CD4-positive, alpha-beta T cell treated with Interleukin-17A for 1 hour (primary cell): ENCODE results near the gene TMEM106C.

Experiments used
- DNase-seq: peaks from one replicate; pipeline ENCODE4 v3.0.0-alpha.2; 2020

TMEM106C gene

DNA sequence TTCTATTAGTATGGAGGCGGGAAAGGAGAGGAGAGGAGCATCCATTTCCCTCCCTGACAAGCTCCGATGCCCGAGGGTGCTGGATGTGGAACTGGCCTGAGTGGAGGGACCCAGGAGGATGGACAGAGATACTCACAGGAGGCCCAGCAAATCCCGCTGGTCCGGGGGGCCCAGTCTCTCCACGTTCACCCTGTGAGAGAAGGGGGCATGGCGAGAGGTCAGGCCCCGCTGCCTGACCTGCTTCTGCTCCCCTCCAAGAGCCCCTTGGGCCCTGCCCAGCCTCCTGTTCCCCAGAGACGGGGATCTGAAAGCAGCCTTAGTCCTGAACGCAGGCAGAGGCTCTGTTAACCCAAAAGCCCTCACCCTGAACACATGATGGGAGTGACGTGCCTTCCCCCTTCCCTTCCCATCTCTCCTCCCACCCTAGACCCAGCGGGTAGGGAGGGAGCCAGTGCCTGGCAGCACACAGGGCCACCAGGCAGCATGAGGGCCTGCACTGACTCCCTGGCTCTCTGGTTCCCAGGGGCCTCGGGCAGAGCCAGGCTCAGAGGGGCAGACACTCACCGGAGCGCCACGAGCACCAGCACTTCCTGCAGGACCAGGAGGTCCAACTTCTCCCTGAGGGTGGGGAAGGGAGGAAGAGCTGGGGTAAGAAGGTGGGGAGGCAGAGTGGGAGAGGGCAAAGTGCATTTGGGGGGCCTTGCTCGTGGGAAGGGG is 17.5 kb downstream of the TMEM106C start:
- no peak for DNase-seq

DNA sequence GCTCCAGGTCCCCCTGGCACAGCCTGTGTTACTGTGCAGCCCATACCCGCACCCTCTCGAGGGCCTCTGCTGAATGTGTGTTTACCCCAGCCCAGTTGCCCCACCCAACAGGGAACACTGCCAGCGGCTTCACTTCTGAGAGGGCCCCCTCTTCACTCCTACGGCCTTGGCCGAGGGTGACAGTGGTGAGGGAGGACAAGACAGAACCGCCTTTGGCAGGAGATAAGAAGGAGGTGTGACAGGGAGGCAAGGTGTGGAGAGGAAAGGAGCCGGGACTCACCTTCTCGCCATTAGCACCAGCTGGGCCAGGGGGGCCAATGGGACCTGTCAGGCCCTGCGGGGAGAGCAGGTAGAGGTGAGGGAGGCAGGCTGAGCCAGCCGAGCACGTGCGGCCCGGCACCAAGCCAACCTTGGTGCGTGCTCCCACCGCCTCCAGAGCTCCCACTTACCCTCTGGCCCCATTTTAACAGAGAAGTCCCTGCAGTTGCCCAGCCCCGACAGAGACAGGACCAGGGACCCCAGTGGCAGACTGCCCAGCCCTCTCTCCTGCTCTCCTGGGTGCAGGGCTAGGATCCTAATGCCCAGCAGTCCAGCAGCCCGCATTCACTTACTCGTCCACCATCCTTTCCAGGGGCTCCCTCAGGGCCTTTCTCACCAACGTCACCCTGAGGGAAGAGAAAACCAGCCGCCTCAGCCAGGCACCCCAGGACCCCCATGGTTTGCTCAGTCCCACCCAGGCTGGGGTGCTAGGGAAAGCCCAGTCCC is 18.3 kb downstream of the TMEM106C start:
- no peak for DNase-seq

DNA sequence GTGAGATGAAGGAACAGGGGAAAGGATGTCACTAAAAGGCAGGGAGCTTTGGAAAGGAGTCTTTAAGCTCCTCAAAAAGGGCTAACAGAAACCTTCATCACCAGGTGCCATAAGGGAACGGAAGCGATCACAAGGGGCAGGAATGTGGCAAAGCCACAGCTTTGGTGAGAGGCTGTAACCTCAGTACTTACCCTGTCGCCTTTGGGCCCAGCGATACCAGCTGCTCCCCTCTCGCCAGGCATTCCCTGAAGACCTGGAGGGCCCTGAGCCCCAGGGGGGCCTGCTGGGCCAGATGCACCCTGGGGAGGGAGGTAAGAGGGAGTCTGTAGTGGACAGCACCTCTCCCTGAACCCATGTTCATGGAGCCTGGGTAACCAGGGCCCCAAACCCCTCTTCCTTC is 18.9 kb downstream of the TMEM106C start:
- no peak for DNase-seq

DNA sequence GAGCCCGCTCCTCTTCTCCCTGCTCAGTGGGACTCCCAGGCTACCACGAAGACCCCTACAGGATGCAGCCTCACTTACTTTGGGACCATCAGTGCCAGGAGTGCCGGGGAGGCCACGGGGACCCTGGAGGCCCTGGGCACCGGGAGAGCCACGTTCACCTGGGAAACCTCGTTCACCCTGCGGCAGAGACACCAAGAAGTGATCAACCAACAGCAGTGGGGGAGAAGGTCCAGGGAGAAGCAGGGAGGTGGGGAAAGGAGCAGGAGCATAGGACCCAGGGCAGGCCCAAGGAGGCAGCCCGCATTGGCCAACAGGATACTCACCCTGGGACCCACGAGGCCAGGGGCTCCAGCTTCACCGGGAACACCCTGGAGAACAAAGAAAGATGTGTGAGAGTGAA is 19.4 kb downstream of the TMEM106C start:
- no peak for DNase-seq

DNA sequence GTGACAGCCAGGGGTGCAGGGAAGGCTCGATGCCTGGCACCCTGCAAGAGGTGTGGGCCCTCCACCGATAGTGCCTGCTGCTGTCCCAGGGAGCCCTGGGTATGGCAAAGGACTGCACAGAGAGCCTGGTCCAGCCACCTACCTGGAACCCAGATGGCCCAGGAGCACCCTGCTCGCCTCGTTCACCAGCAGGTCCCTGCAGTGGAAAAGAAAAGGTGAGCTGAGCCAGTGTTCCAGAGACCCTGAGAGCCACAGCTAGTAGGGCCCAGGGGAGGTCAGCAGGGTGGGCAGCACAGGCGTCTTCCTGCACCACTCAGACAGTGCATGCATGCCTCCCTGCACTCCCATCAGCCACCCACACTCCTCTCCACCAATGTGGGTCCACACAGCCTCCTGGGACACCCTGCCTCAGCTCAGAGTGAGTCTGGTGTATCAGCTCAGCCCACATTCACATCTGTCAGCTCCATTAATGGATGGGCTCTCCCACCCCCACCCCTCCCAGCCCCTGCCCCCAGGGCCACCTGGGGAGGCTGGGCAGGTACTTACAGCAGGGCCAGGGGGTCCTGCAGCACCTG is 20.2 kb downstream of the TMEM106C start:
- DNase-seq: no peak

DNA sequence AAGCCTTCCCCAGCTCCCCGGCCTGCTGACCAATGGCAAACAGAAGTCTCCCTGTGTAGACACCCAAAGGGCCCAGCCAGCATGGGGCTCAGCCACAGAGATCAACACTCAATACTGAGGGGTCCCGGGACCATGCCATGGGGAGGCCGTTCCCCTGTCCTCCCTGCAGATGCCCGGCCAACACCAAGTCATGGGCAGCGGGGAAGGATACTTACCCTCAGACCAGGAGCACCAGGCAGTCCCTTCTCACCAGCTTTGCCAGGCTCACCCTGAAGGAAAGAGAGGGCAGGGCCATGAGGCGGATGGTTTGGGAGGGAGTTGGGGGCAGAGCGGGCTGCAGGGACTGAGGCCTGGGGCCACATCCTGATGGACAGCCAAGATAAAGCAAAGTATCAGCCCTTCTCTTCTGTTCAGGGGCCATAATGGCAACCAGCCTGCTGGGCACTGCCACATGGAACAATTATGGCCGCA is 21.0 kb downstream of the TMEM106C start:
- DNase-seq: no peak

DNA sequence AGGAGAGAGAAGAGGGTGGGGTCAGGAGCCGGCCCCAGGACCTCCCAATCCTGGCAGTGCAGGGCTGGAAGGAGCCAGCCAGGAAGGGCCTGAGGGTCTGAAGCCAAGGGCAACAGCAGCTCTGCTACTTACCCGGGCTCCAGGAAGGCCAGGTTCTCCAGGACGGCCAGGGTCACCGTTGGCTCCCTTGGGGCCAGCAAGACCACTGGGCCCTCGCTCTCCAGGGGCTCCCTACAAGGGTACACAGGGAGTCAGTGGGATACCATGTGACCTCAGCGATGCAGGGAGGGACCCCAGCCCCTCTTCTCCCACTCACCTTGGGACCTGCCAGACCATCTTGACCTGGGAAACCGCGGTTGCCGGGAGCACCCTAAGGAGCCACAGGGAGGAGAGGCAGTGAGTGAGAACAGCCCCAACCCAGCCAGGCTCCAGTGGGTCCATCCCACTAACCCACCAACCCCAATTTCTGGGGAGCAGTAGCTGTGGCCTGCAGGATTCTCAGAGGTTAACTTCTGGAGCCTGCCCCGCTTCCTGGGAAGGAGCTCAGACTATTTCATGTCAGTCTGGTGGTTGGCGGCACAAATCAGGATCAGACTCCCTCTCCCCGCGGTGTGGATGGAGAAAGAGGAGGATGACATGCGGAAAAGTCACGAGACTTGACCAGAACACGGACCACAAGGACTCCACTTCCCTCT is 22.3 kb downstream of the TMEM106C start:
- no peak for DNase-seq

DNA sequence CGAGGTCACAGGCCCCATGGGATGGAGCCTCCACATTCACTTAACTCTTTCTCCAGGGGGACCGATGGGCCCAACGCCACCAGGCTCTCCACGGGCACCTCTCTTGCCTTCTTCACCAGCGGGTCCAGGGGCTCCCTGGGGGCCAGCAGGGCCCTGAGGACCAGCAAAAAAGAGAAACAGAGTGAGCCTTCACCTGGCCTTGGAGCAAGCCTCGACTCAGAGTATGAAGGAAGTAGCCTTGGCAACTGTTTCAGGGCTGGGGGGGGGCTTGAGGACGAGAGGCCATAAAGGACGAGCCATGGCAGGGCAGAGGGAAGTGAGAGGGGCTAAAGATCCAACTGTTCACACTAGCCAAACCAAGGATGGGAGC is 22.9 kb downstream of the TMEM106C start:
- no peak for DNase-seq

DNA sequence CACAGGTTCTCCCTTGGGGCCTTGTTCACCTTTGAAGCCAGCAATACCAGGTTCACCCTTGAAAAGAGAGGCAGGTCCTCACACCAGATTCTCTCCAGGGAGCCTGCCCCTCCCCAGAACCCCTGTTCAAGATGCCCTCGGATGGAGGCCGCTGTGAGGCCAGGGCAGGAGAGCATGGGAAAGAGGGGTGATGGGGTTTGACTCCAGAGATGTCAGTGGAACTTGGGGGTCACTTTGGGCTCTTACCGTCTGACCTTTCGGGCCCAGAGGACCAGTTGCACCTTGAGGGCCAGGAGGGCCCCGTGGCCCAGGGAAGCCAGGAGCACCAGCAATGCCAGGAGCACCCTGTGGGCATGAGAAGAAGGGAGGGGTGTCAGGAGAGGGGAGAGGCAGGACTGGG is 23.4 kb downstream of the TMEM106C start:
- no peak for DNase-seq

DNA sequence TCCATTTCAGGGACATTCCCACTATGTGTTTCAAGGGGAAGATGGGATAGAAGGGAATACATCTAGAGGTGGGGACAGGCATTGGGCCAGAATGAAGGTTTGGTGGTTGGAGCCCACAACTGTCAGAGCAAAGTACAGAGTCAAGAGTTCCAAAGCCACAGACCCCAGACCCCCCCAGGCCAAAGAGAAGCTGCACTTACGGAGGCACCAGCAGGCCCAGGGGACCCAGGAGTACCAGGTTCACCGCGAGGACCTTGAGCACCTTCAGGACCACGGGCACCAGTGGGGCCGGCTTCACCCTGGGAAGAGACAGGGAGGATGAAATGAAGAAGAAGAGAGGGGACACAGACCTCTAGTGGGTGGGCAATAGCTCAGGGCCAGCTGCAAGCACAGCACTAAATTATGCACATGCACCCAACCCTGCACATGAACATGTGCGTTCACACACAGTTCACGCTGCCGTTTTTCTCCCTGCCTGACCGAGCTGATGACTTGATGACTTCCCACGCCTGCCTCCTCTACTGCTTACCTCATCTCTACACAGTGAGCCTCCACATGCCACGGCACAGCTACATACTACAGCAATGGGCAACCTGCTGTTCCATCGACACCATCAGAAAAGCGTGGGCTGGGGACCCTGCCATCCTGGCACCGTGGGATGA is 24.1 kb downstream of the TMEM106C start:
- DNase-seq: no peak

DNA sequence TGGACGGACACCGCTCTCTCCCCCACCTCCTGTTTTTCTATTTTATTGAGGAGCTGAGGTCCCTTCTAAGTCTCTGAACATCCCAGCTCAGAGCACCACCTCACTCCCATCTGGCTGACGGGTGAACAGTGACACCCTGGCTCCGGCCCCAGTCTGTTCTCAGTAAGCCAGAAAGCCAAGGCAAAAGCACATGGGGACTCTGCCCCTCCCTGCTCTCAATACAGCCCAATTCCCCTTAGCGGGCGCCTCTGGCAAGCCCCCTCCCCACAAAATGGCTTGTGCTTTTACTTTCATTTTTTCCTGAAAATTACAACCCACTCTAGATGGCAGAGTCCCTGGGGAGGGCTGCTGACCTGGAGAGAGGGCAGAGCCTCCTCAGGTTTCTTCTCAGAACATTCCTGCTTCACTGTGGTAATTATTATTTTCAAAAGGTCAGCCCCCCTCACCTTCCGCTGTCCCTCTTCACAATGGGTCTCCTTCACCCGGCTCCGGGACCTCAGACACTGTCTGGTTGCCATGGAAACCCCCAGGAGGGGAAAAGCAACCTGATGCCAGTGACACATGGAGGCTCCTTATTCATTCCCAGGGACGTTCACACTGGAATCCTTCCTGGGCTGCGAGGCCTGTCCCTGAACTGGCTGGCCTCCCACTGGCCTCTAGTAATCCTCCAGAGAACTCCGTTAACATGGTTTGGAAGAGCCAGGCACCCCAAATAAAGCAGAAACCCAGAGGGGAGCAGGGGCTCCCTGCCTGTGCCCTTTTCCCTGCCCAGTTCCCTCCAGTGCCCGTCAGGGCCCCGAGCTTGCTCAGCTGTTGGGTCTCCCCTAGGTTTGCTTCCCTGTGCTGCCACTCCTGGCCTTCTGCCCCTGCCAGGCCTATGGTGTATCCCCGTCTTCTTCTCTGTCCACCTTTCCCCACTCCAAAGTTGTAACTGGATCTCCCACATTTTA is 25.0 kb downstream of the TMEM106C start:
- no peak for DNase-seq

DNA sequence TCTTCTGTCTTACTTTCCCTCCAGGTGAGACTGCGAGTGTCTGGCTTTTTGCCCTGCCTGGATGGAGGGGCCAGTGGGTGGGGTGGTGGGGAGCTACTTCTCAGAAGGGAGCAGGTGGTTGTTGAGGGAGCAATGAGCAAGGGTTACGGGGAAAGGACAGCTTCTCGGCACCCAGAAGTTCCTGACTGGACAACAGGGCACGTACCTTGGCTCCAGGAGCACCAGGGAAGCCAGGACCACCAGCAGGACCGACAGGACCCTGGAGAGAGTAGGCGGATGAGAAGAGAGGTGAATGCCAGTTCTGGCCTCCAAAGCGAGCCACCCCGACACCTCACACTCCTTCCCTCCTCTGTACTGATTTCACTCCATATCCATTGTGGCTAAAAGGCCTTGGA is 25.6 kb downstream of the TMEM106C start:
- no peak for DNase-seq

DNA sequence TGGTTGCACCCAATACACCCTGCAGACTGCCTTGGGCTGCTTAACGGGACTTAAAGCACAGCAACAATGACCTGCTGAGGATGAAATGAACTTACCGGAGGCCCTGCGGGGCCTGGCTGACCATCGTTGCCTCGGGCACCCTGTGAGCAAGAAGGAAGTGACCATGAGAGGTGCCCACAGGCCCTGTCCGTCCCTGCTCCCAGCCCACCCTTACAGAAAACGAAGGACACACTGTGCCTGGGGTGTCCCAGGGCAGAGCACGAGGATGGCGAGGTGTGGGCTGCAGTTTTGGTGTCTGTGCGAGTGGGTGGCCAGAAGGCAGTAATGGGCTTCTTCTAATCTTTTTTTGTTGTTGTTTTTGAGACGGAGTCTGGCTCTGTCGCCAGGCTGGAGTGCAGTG is 26.3 kb downstream of the TMEM106C start:
- no peak for DNase-seq

DNA sequence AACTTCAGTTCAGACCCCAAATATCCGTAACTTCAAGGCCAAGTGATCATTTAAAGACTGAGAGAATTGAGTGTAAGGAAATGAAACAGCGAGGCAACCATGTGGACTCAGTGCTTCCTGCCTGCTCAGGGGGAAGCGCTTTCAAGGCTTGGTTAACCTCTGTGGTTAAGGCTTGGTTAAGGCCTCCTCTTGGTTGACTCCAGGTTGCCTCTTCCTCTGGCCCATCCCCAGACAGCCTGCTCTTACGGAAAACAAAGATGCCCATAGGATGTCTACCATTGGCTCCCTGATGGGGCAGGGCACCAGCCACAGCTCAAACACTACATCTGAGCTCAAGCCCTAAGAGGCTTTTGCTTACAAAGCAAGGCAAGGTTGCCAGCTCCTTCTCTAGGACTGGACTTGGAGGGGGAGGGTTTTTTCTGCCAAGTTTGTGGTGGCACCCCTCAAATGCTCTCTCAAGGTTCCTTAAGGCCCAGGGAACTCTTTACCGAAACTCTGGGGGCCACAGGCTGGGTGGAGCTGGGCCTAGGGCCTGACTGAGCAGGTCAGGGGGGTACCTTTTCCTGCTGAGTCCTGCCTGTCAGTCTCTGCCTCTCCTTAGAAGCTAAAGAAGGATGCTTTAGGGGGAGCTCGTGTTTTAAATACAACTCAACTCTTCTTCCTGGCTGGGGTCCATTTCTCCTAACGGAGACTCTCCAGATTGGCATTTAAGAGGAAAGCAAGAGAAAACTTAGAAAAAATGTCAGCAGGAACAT is 27.1 kb downstream of the TMEM106C start:
- peak; percentile 68 for DNase-seq

DNA sequence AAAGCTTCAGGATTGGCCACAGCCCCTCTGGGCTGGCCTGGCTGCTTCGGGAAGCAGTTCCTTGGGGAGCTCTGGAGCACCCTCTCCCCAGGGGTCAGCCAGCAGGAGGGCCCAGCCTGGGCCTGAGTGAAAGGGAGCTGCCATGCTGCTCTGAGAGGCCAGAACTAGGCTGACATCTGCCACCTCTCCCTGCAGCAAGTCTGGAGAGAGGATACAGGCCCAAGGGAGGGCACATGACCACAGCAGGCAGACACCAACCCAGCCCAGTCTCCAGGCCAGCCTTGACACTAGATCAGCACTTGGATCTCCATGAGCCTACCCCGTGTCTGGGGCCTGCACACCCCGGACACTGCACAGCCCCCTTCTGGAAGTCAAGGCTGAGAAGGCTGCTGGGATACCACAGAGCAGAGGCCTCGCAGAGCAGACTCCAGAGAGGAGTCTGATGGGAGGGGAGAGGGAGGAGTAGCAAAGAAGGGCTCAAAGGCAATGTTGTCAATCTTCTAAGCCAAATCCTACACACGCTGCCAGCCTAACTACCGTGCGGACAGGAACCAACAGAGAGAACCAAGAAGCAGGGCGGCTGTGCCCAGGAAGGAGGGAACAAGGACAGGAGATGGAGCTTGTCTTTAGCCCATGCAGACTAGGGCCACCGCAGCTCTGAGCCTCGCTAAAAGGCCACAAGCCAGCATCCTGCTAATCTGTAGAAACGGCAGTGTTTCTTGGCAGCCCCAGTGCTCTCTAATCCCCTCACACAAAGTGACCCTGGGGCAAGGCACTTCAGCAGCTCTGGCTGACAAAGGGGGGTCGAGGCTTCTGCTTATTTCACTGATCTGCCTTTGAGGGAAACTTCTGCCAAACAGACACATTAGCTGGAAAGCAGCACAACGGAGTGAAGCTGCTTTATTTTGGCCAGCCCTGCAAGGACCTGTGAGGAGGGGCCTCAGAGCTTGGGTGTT is 28.0 kb downstream of the TMEM106C start:
- no peak for DNase-seq

DNA sequence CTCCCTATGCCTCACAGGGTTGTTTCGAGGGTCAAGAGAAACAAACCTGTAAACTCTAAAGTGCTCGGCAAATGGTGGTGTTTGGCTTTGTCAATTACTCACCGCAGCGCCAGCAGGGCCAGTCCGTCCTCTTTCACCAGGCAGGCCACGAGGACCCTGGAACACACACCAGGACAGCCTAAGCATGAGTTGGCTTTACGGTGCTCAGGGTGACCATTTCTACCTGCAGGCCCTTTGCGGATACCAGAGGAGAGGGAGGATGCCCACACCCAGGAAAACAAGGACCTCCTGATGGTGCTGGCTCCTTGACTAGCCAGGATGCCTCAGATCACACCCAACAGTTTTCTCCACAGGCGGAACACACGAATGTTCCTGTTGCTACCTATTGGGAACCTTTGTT is 29.4 kb downstream of the TMEM106C start:
- no peak for DNase-seq

DNA sequence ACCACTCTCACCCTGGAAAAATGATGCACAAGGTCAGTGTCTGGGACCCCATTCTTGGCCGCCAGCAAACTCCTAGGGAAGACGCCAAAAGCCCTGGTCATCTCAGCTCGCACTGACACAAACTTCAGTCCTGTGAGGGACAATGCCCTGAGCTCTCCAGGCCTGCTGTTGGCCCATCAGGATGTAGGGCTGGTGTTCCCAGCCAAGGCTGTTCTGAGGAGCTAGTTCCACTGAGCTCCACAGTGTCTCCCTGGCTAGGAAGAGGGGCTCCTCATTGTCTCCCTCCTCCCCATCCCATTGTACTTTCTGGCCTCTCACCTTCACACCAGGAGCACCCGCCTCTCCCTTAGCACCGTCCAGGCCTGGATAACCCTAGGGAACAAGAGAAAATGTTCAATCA is 30.1 kb downstream of the TMEM106C start:
- no peak for DNase-seq

DNA sequence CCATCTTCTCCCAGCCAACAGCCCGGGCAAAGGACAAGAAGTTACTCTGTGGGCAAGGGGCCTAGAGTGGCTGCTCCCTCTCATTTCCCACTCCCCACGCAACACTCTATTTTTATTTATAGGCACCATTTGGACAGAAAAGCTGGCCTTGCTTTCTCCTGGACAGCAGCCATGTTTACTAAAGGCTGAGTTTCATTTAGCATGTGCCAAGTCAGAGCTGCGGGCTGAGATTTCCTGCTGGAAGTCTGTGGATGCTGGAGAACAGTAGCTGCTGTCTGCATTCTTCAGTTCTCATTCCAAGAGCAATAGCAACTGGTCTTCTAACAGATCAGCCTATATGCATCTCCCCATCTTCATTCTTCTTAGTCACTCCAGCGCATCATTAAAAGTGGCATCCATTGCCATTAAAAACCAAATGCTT is 32.6 kb downstream of the TMEM106C start:
- no peak for DNase-seq

DNA sequence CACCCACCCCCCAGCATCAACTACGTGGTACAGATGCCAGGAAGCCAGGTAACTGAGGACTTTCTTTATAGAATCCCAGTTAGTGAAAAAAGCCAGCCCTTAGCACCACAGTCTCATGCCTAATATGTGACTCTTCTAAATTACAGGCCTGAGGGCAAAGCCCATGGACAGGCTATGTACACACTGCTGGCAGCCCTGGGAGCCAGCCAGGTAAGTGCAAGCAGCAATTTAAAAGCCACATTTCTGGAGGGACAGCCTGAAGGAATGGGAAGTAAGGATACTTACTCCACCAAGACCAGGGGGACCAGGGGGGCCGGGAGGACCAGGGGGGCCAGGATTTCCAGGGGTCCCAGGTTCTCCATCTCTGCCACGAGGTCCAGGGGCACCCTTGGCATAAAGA is 33.9 kb downstream of the TMEM106C start:
- DNase-seq: no peak

DNA sequence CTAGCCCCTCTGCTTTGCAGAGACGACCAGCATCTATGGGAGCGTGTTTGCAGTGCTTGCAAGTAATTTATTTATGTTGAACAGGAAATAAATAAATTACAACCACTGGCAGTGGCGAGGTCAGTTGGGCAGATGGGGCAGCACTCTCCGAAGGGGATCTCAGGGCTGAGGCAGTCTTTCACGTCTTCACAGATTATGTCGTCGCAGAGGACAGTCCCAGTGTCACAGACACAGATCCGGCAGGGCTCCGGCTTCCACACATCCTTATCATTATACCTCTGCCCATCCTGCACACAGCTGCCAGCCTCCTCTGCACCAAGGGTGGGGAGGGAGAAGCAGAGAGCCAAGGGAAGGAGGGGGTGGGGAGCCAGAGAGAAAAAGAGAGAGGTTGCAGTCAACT is 36.4 kb downstream of the TMEM106C start:
- no peak for DNase-seq
